Caco-2 (cell line): ENCODE data around the gene SIGLEC5. TPM values are rescaled to one million over a fixed set of nuclear protein-coding genes. Genes with fewer than 3 reads are reported as not detected.
A peak's percentile ranks its signal among the peaks of the same experiment; 100 is the strongest.

ENCODE experiments used
- BruUV-seq: library from RNA; stranded (reverse); fragments of 400-500 nt; replicated peaks from 2 replicates; lab custom pipeline; 2021; lab: Mats Ljungman, UMichigan
- CTCF ChIA-PET: fragments of 300-600 bp; sonication (Branson Sonifier 250); formaldehyde crosslinking; loops from one replicate; lab custom pipeline; 2022; ENCODE audit warnings: antibody characterized with exemption; lab: Charles Lee
- POLR2A ChIA-PET: fragments of 300-600 bp; sonication (Branson Sonifier 250); formaldehyde crosslinking; loops from one replicate; lab custom pipeline; 2022; ENCODE audit warnings: antibody characterized with exemption; lab: Charles Lee
- DNase-seq, 2 experiments: peaks; one replicate each; pipeline versions ENCODE4 v3.0.0 to v3.0.0-alpha.2; 2020 to 2022
- H3K27me3 ChIP-seq: replicated peaks from 2 replicates; pipeline ENCODE4 v1.6.0; 2011; ENCODE audit warnings: low read length; ENCODE audit not compliant: control insufficient read depth, insufficient read depth
- H3K36me3 ChIP-seq: 2 replicates; pipeline ENCODE4 v1.5.1; 2011; ENCODE audit warnings: low read length; ENCODE audit not compliant: control insufficient read depth, insufficient read depth
- H3K4me1 ChIP-seq: fragments of 250-450 bp; sonication (Bioruptor Pico); 2 replicates; pipeline ENCODE4 v1.5.1; 2020; ENCODE audit warnings: mild to moderate bottlenecking
- H3K4me3 ChIP-seq: 2 replicates; pipeline ENCODE4 v1.5.1; 2011; ENCODE audit warnings: low read depth, mild to moderate bottlenecking, control low read depth, low read length
- H3K9me3 ChIP-seq: fragments of 250-450 bp; sonication (Bioruptor Pico); 2 replicates; pipeline ENCODE4 v1.5.1; 2020; ENCODE audit warnings: mild to moderate bottlenecking, moderate library complexity
- H3K27ac Mint-ChIP-seq: one replicate; pipeline ENCODE4 v1.8.0; 2022; ENCODE audit warnings: mixed read lengths; ENCODE audit not compliant: unreplicated experiment
- H3K27me3 Mint-ChIP-seq: one replicate; pipeline ENCODE4 v1.8.0; 2022; ENCODE audit warnings: mixed read lengths; ENCODE audit not compliant: insufficient read depth, unreplicated experiment
- H3K36me3 Mint-ChIP-seq: one replicate; pipeline ENCODE4 v1.8.0; 2022; ENCODE audit warnings: mild to moderate bottlenecking, mixed read lengths; ENCODE audit not compliant: insufficient read depth, unreplicated experiment
- H3K4me1 Mint-ChIP-seq: one replicate; pipeline ENCODE4 v1.8.0; 2022; ENCODE audit warnings: low read depth, mixed read lengths; ENCODE audit not compliant: unreplicated experiment
- H3K4me3 Mint-ChIP-seq: one replicate; pipeline ENCODE4 v1.8.0; 2022; ENCODE audit warnings: mild to moderate bottlenecking, moderate library complexity, mixed read lengths; ENCODE audit not compliant: unreplicated experiment
- H3K9me3 Mint-ChIP-seq: one replicate; pipeline ENCODE4 v1.8.0; 2022; ENCODE audit warnings: mixed read lengths; ENCODE audit not compliant: unreplicated experiment
- CTCF ChIP-seq, 2 experiments: fragments of 200-600 bp in 1 of 2; IDR thresholded peaks; 1 replicate in 1 of 2; 2 replicates in 1 of 2; pipeline versions ENCODE4 v1.5.1 to v1.8.0; 2011 to 2022; ENCODE audit warnings: antibody characterized with exemption in 1 of 2, control low read depth in 1 of 2, inconsistent platforms in 1 of 2, low read depth in 1 of 2, low read length in 1 of 2, mild to moderate bottlenecking in 1 of 2, moderate library complexity in 1 of 2; ENCODE audit not compliant: insufficient read depth in 1 of 2, severe bottlenecking in 1 of 2, unreplicated experiment in 1 of 2
- intact Hi-C: fragments of 100-400 bp; cut with micrococcal nuclease; formaldehyde crosslinking; loops from one replicate; pipeline ENCODE4 v1.10.0; 2022; ENCODE audit not compliant: unreplicated experiment
- total RNA-seq: library from RNA; stranded (reverse); gene quantifications from 2 replicates; pipeline ENCODE4 v1.2.3, GENCODE V29; 2022

SIGLEC5 gene
- total RNA-seq, 1 experiment from 2014 or later, result not detected

- Mint-ChIP-seq H3K27ac (no peak overlapping the region), H3K4me1 (peaks cover 2% of the 10 kb centered on the region), H3K4me3 (no peak overlapping the region), H3K9me3 (no peaks in the 10 kb centered on the region), H3K36me3 (peaks cover 5% of the 10 kb centered on the region), H3K27me3 (no peaks in the 10 kb centered on the region)
- H3K4me3 ChIP-seq, result no peak overlapping the region
- no TSS peak for BruUV-seq
- CTCF ChIA-PET, result interaction anchor here (0.6 kb wide), 1 partner anchor 23 kb away, joined by 3 read pairs; no protein-coding TSS in a partner anchor
- no peaks in the 10 kb centered on the region for H3K9me3 ChIP-seq
- H3K27me3 ChIP-seq, result no peaks in the 10 kb centered on the region
- intact Hi-C loops, result no loop called here
- TF ChIP-seq CTCF (IDR thresholded peaks at IDR 0.05; ENCODE audit: insufficient read depth in 1 of 2, low read depth in 1 of 2, low read length in 1 of 2, severe bottlenecking in 1 of 2, unreplicated experiment in 1 of 2), result no peak
- POLR2A ChIA-PET, result no interaction called here
- no peak for DNase-seq
- H3K4me1 ChIP-seq, result peaks cover under 1% of the 10 kb centered on the region; the same call in 1 of the 2 replicates
- no peaks in the 10 kb centered on the region for H3K36me3 ChIP-seq
Measured at GRCh38 chr19:51598159-51598915, 31.9 kb downstream of the SIGLEC5 start.

GRCh38 chr19:51595190-51596175, 34.7 kb downstream of the SIGLEC5 start:
- TF ChIP-seq CTCF (IDR thresholded peaks at IDR 0.05; ENCODE audit: insufficient read depth in 1 of 2, low read depth in 1 of 2, low read length in 1 of 2, severe bottlenecking in 1 of 2, unreplicated experiment in 1 of 2), result no peak
- Histone ChIP-seq H3K27me3 (no peaks in the 10 kb centered on the region), H3K9me3 (no peaks in the 10 kb centered on the region), H3K36me3 (no peaks in the 10 kb centered on the region), H3K4me1 (peaks cover 14% of the 10 kb centered on the region), H3K4me3 (no peak overlapping the region)
- peaks cover 14% of the 10 kb centered on the region for H3K4me1 Mint-ChIP-seq
- DNase-seq, result no peak
- peaks cover 9% of the 10 kb centered on the region for H3K36me3 Mint-ChIP-seq
- peak overlapping the region; percentile 63 for H3K27ac Mint-ChIP-seq
- peak overlapping the region; percentile 93 for H3K4me3 Mint-ChIP-seq
- intact Hi-C loops, result no loop called here
- POLR2A ChIA-PET, result no interaction called here
- no peaks in the 10 kb centered on the region for H3K9me3 Mint-ChIP-seq
- H3K27me3 Mint-ChIP-seq, result no peaks in the 10 kb centered on the region
- CTCF ChIA-PET, result no interaction called here
- BruUV-seq, result TSS peak; percentile 28

GRCh38 chr19:51594774-51595109, 35.5 kb downstream of the SIGLEC5 start:
- peak overlapping the region; percentile 93 for H3K4me3 Mint-ChIP-seq
- no peaks in the 10 kb centered on the region for H3K36me3 ChIP-seq
- ChIA-PET CTCF (no interaction called here), POLR2A (interaction anchor here (0.5 to 0.8 kb wide), 2 partner anchors 110 to 229 kb away, joined by 3 read pairs; no protein-coding TSS in a partner anchor)
- no TSS peak for BruUV-seq
- TF ChIP-seq CTCF (IDR thresholded peaks at IDR 0.05; ENCODE audit: insufficient read depth in 1 of 2, low read depth in 1 of 2, low read length in 1 of 2, severe bottlenecking in 1 of 2, unreplicated experiment in 1 of 2), result no peak
- DNase-seq, result no peak
- no peaks in the 10 kb centered on the region for H3K9me3 ChIP-seq
- H3K27me3 Mint-ChIP-seq, result no peaks in the 10 kb centered on the region
- no peaks in the 10 kb centered on the region for H3K9me3 Mint-ChIP-seq
- peak overlapping the region; percentile 65 for H3K4me3 ChIP-seq
- H3K27me3 ChIP-seq, result no peaks in the 10 kb centered on the region
- peaks cover 14% of the 10 kb centered on the region for H3K4me1 ChIP-seq
- H3K36me3 Mint-ChIP-seq, result peaks cover 4% of the 10 kb centered on the region
- H3K27ac Mint-ChIP-seq, result peak overlapping the region; percentile 63
- H3K4me1 Mint-ChIP-seq, result peaks cover 14% of the 10 kb centered on the region
- intact Hi-C loops, result loop anchor here (1.0 kb wide), 1 partner anchor 23 kb away; the partner anchor contains the start of gene ZNF175
